GM21529 (cell line): ENCODE results near the gene NARF.
"Not testable (repeated sequence)": the region's sequence is repeated elsewhere in the genome, so short reads cannot be mapped to it uniquely, and the experiment has no call there.

Source experiments
- ATAC-seq: cut with Tn5 transposase; IDR thresholded peaks from one replicate; pipeline ENCODE4 v1.9.1; 2021; ENCODE audit not compliant: unreplicated experiment

Gene NARF

GRCh38 chr17:82529914-82530300 lies 71.4 kb downstream of the NARF start:
- no peak for ATAC-seq

- no peak for ATAC-seq
Measured at GRCh38 chr17:82531431-82531881, 72.9 kb downstream of the NARF start.

GRCh38 chr17:82534401-82534812 lies 75.9 kb downstream of the NARF start:
- no peak for ATAC-seq

GRCh38 chr17:82536512-82537201 lies 78.1 kb downstream of the NARF start:
- no peak for ATAC-seq

GRCh38 chr17:82537228-82537627 lies 78.7 kb downstream of the NARF start:
- not testable (repeated sequence) for ATAC-seq

- not testable (repeated sequence) for ATAC-seq
Measured at GRCh38 chr17:82539076-82539475, 80.5 kb downstream of the NARF start.
